Uterus (tissue), 2 donors: Measurements from ENCODE around the gene OPN4.

Experiments
- POLR2A ChIP-seq, 2 donors: fragments of 450-650 bp; IDR thresholded peaks; one replicate each; pipeline ENCODE4 v1.6.1; 2016; ENCODE audit warnings: antibody characterized with exemption in 2 of 2, mild to moderate bottlenecking in 1 of 2, moderate library complexity in 1 of 2
- TF ChIP-seq, protein P1 (sequence below), 4 experiments: fragments of 200-600 bp in 2 of 4; fragments of 450-650 bp in 2 of 4; sonication (generic) in 2 of 4; IDR thresholded peaks; one replicate each; pipeline ENCODE4 v1.5.1; 2016 to 2019; ENCODE audit warnings: antibody characterized with exemption in 4 of 4, mild to moderate bottlenecking in 2 of 4, moderate library complexity in 1 of 4

DNA sequence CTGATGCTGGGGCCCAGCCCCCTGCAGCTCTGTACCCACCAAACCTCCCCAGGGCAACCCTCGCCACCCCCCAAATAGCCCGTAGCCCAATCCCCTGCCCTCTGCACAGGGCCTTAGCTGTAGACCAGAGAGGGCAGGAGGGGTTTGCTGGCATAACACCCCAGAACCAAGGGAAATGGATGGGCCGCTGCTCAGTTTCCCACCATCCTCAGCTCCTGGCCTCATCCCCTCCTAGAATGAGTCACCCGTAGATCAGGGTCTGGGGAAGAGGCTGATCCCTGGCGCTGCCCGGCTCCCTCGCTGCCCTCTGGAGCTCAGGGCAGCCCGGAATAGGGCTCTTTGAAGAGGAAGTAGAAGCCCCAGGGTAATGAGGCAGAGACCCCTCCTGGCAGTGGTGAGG lies 45.2 kb downstream of the OPN4 start:
- TF ChIP-seq, protein P1, sequence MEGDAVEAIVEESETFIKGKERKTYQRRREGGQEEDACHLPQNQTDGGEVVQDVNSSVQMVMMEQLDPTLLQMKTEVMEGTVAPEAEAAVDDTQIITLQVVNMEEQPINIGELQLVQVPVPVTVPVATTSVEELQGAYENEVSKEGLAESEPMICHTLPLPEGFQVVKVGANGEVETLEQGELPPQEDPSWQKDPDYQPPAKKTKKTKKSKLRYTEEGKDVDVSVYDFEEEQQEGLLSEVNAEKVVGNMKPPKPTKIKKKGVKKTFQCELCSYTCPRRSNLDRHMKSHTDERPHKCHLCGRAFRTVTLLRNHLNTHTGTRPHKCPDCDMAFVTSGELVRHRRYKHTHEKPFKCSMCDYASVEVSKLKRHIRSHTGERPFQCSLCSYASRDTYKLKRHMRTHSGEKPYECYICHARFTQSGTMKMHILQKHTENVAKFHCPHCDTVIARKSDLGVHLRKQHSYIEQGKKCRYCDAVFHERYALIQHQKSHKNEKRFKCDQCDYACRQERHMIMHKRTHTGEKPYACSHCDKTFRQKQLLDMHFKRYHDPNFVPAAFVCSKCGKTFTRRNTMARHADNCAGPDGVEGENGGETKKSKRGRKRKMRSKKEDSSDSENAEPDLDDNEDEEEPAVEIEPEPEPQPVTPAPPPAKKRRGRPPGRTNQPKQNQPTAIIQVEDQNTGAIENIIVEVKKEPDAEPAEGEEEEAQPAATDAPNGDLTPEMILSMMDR (IDR thresholded peaks at IDR 0.05), result no peak
- no peak for TF ChIP-seq POLR2A (IDR thresholded peaks at IDR 0.05)
